Right lobe of liver (tissue), 6 donors: ENCODE data around the gene C11orf16. TPM values are rescaled to one million over a fixed set of nuclear protein-coding genes. Genes with fewer than 3 reads are reported as not detected.

Experiments used
- ATAC-seq, 4 donors: fragments of 200-7000 bp; cut with Tn5 transposase; one replicate each; pipeline ENCODE4 v1.9.1; 2020; ENCODE audit warnings: mild to moderate bottlenecking in 4 of 4, moderate library complexity in 4 of 4
- DNase-seq, 3 donors: peaks; one replicate each; pipeline ENCODE4 v3.0.0-alpha.2; 2020
- H3K27ac ChIP-seq, 3 donors: fragments of 200-600 bp; one replicate each; pipeline ENCODE4 v1.8.0; 2022
- H3K27me3 ChIP-seq, 2 donors: fragments of 200-600 bp; one replicate each; pipeline ENCODE4 v1.8.0; 2022
- H3K36me3 ChIP-seq, 4 donors: fragments of 200-600 bp; sonication (generic) in 1 of 4; one replicate each; pipeline versions ENCODE4 v1.5.1 to v1.8.0; 2017 to 2022; ENCODE audit warnings: control low read depth in 1 of 4
- H3K4me1 ChIP-seq, 4 donors: fragments of 200-600 bp; sonication (generic) in 1 of 4; one replicate each; pipeline versions ENCODE4 v1.5.1 to v1.8.0; 2017 to 2022; ENCODE audit warnings: control low read depth in 1 of 4
- H3K4me3 ChIP-seq, 3 donors: fragments of 200-600 bp; one replicate each; pipeline ENCODE4 v1.8.0; 2022
- H3K9me3 ChIP-seq, 4 donors: fragments of 200-600 bp; sonication (generic) in 1 of 4; one replicate each; pipeline versions ENCODE4 v1.5.1 to v1.8.0; 2017 to 2022; ENCODE audit warnings: control low read depth in 1 of 4
- POLR2A ChIP-seq: fragments of 450-650 bp; IDR thresholded peaks from one replicate; pipeline ENCODE4 v1.6.1; 2017; ENCODE audit warnings: antibody characterized with exemption, mild to moderate bottlenecking
- WGBS: methylation state at CpG from one replicate; pipeline ENCODE4 v1.1.6; 2018; ENCODE audit warnings: low coverage, low lambda C conversion rate; ENCODE audit not compliant: insufficient coverage; ENCODE audit errors: missing lambda C conversion rate; 5-methylcytosine and 5-hydroxymethylcytosine counted together
- intact Hi-C, 2 donors: fragments of 100-400 bp; cut with DNase I; formaldehyde crosslinking; loops; one replicate each; pipeline versions ENCODE4 v1.11.2 to v1.14.1; 2022
- total RNA-seq, 6 experiments: library from RNA; depleted of rRNA in 2 of 6; stranded (reverse); fragments of >200 nt in 2 of 6; fragmentation: NEBNext Ultra II Directional in 3 of 6; extraction: Animal tissue kit (Norgen Biotek cat#: 25700) in 3 of 6; gene quantifications; one replicate each; pipeline versions ENCODE4 v1.1.0 to v1.2.4, GENCODE V29; 2016 to 2023
- TF ChIP-seq, protein P1 (sequence below), 4 donors: fragments of 200-600 bp in 3 of 4; fragments of 450-650 bp in 1 of 4; IDR thresholded peaks; one replicate each; pipeline versions ENCODE4 v1.5.1 to v1.8.0; 2016 to 2022; ENCODE audit warnings: antibody characterized with exemption in 4 of 4, mild to moderate bottlenecking in 2 of 4
- donor health status: DM: no; HTN: yes; CAD: no.
- donor health status: DM: no; HTN: no; CAD: no.
- donor health status: DM: no; HTN: no; CAD: no.
- donor health status: DM: no; HTN: yes; CAD: no.
- donor health status: DM: no; HTN: yes; CAD: no.

C11orf16 gene
- total RNA-seq, 6 experiments from 2014 or later = not detected

GRCh38 chr11:8928981-8929615 is 3.6 kb downstream of the C11orf16 start:
- ATAC-seq (no peak), DNase-seq (no peak)
- no peaks in the 10 kb centered on the region for H3K4me1 ChIP-seq
- no peak overlapping the region for H3K4me3 ChIP-seq
- intact Hi-C loops = no loop called here
- H3K9me3 ChIP-seq = no peaks in the 10 kb centered on the region
- no peak for TF ChIP-seq POLR2A
- TF ChIP-seq, protein P1, sequence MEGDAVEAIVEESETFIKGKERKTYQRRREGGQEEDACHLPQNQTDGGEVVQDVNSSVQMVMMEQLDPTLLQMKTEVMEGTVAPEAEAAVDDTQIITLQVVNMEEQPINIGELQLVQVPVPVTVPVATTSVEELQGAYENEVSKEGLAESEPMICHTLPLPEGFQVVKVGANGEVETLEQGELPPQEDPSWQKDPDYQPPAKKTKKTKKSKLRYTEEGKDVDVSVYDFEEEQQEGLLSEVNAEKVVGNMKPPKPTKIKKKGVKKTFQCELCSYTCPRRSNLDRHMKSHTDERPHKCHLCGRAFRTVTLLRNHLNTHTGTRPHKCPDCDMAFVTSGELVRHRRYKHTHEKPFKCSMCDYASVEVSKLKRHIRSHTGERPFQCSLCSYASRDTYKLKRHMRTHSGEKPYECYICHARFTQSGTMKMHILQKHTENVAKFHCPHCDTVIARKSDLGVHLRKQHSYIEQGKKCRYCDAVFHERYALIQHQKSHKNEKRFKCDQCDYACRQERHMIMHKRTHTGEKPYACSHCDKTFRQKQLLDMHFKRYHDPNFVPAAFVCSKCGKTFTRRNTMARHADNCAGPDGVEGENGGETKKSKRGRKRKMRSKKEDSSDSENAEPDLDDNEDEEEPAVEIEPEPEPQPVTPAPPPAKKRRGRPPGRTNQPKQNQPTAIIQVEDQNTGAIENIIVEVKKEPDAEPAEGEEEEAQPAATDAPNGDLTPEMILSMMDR (IDR thresholded peaks at IDR 0.05) = no peak
- H3K36me3 ChIP-seq = no peaks in the 10 kb centered on the region
- no peaks in the 10 kb centered on the region for H3K27me3 ChIP-seq
- H3K27ac ChIP-seq = no peak overlapping the region
- 91% methylated on average over 7 of the region's 9 CpGs for WGBS

DNA sequence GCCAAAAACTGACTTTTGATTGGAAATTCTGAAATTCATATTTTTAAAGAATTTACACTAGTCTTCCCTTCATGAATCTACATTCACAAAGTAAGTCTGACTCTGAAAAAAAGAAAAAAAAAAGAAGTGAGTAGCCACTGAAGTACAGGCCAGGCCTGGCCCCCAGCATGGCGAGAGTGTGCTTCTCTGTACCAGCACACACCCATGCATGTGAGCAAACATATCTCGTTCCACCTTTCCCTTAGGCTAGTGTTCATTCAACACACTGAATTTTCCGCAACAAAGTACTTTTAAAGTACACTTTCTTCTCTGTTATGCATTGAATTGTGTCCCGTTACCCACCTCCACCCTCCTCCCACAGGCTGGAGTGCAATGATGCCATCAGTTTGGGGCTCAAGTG is 4.5 kb downstream of the C11orf16 start:
- DNase-seq (no peak), ATAC-seq (no peak)
- 100% methylated on average over 3 of the region's 4 CpGs for WGBS
- intact Hi-C loops = no loop called here
- Histone ChIP-seq H3K27ac (no peak overlapping the region), H3K4me1 (no peaks in the 10 kb centered on the region), H3K27me3 (no peaks in the 10 kb centered on the region), H3K36me3 (no peaks in the 10 kb centered on the region), H3K4me3 (no peak overlapping the region), H3K9me3 (no peaks in the 10 kb centered on the region)
- no peak for TF ChIP-seq POLR2A
- TF ChIP-seq, protein P1 (IDR thresholded peaks at IDR 0.05) = no peak

DNA sequence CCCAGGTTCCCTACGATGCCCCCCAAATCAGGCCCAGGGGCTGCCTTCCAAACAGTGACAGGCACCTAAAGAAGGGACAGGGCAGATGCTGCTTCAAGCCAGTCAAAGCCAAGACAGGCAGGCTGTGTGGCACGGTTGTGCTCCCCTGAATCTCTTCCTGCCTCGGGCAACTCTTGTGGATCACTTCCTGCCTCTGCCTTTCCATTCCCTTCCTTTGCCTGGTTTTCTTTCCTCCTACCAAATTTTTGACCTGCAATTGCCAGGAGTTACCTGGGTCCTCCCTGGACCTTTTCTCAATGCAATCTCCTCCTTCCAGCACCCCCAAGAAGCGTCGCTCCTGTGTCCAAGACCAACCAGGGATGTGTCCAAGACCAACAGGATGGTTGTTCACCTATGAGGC is 5.5 kb downstream of the C11orf16 start:
- intact Hi-C loops = no loop called here
- H3K4me3 ChIP-seq = no peak overlapping the region
- H3K27ac ChIP-seq = no peak overlapping the region
- DNase-seq (no peak), ATAC-seq (no peak)
- 84% methylated on average over 5 of the region's 5 CpGs for whole genome bisulfite sequencing
- H3K27me3 ChIP-seq = no peaks in the 10 kb centered on the region
- no peaks in the 10 kb centered on the region for H3K4me1 ChIP-seq
- H3K36me3 ChIP-seq = peaks cover 0 to under 1% (median 0%) of the 10 kb centered on the region in 4 donors
- H3K9me3 ChIP-seq = no peaks in the 10 kb centered on the region
- TF ChIP-seq POLR2A = no peak

GRCh38 chr11:8926236-8926635 is 6.5 kb downstream of the C11orf16 start:
- no peaks in the 10 kb centered on the region for H3K9me3 ChIP-seq
- no peak overlapping the region for H3K27ac ChIP-seq
- WGBS = 83% methylated on average over 2 of the region's 5 CpGs
- H3K36me3 ChIP-seq = peaks cover 0 to 4% (median 0%) of the 10 kb centered on the region in 4 donors
- H3K4me1 ChIP-seq = no peaks in the 10 kb centered on the region
- H3K4me3 ChIP-seq = no peak overlapping the region
- ATAC-seq = no peak
- no peaks in the 10 kb centered on the region for H3K27me3 ChIP-seq
- intact Hi-C loops = no loop called here
- TF ChIP-seq, protein P1 (IDR thresholded peaks at IDR 0.05) = no peak
- TF ChIP-seq POLR2A = no peak
- no peak for DNase-seq

DNA sequence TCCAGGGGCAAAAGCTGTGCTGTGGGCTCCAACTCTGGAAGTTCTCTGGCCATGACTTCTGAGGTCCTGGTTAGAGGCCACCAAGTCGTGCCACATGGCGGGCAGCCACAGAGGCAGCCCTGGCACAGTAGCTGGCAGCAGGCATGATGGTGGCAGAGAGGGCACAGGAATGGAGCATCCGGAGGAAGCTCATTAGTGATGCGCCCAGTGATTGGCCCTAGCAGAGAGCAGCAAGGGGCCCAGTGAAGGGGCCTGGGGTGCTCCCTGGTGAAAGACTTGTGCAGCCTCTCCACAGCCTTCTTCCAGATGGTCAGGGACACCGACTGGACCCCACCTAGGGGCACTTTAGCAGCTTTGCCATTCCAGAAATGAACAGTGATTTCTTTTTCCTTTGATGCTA is 7.0 kb downstream of the C11orf16 start:
- H3K36me3 ChIP-seq = peaks cover 0 to 5% (median 0%) of the 10 kb centered on the region in 4 donors
- no peaks in the 10 kb centered on the region for H3K27me3 ChIP-seq
- no peak for DNase-seq
- H3K27ac ChIP-seq = no peak overlapping the region
- ATAC-seq = no peak
- H3K4me3 ChIP-seq = no peak overlapping the region
- no peak for TF ChIP-seq POLR2A
- TF ChIP-seq, protein P1 (IDR thresholded peaks at IDR 0.05) = no peak
- intact Hi-C loops = no loop called here
- no peaks in the 10 kb centered on the region for H3K9me3 ChIP-seq
- no peaks in the 10 kb centered on the region for H3K4me1 ChIP-seq
- 100% methylated on average over 1 of the region's 5 CpGs for WGBS
